ENCODE results near the gene COPE. TPM values are rescaled to one million over a fixed set of nuclear protein-coding genes. Genes with fewer than 3 reads are reported as not detected.

Gene COPE
- total and polyA plus RNA-seq, 2 of the 8 experiments (the other 6 are each of a cell fraction or from before 2014, with no cell fraction given): 178 to 356 TPM

- no peak for TF ChIP-seq CHD7 (IDR thresholded peaks at IDR 0.05; ENCODE audit: insufficient replicate concordance, low read length)
- TF ChIP-seq SIRT6 (IDR thresholded peaks at IDR 0.05; ENCODE audit: low read length): no peak
- no peak for TF ChIP-seq SP4 (IDR thresholded peaks at IDR 0.05; ENCODE audit: low read length)
- TF ChIP-seq MAX (IDR thresholded peaks at IDR 0.05): no peak
- no peak for TF ChIP-seq RXRA (IDR thresholded peaks at IDR 0.05; ENCODE audit: insufficient read depth, low read depth, low read length)
- TF ChIP-seq PHF8 (conservative IDR thresholded peaks at IDR 0.05; ENCODE audit: low read depth, low read length): no peak
- no peak for TF ChIP-seq FOSL1 (IDR thresholded peaks at IDR 0.05; ENCODE audit: insufficient read depth, low read depth, low read length)
- no peak for TF ChIP-seq RBBP5 (IDR thresholded peaks at IDR 0.05; ENCODE audit: borderline replicate concordance, low read depth, low read length)
- TF ChIP-seq SAP30 (IDR thresholded peaks at IDR 0.05; ENCODE audit: insufficient read depth, insufficient replicate concordance, low read length): no peak
- no peak for TF ChIP-seq KDM1A (IDR thresholded peaks at IDR 0.05; ENCODE audit: borderline replicate concordance, low read length)
- no peak for TF ChIP-seq SP2 (IDR thresholded peaks at IDR 0.05; ENCODE audit: low read length)
These were observed 20.0 kb upstream of the COPE start (continued) for GRCh38 chr19:18939163-18939562.
